SH-SY5Y (cell line): ENCODE results near the gene RSPH4A.

Experiments
- GATA2 ChIP-seq: IDR thresholded peaks from 2 replicates; pipeline ENCODE4 v1.6.1; 2011; ENCODE audit warnings: mild to moderate bottlenecking, low read depth, low read length
- GATA3 ChIP-seq: IDR thresholded peaks from 2 replicates; pipeline ENCODE4 v1.6.1; 2011; ENCODE audit warnings: low read depth, mild to moderate bottlenecking, low read length, moderate library complexity

DNA sequence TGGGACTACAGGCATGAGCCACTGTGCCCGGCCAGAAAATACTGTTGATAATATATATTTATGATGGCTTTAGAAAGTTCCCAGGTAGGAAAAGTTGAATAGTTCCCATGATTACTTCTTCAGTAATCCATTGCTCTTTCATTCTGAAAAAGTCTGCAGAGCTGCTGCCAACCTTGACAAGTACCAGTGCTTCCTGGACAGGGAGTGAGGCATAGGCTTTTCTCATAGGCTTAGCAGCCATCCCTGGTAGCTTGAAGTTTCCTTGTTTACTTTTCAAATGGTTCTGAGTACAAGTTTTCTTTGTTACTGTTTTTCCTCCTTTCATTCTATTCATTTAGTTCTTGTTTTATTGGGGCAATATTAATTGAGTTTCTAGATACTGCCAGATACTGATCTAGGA, 37.1 kb upstream of the RSPH4A start:
- TF ChIP-seq GATA2 (no peak), GATA3 (no peak)
